H9 (cell line): ENCODE data around the gene CADPS. TPM values are rescaled to one million over a fixed set of nuclear protein-coding genes. Genes with fewer than 3 reads are reported as not detected.
A peak's percentile ranks its signal among the peaks of the same experiment; 100 is the strongest.

Experiments used
- DNase-seq: peaks from one replicate; pipeline ENCODE4 v3.0.0-alpha.2; 2017
- H2AFZ ChIP-seq: one replicate; pipeline ENCODE4 v1.6.1; 2013; ENCODE audit warnings: mild to moderate bottlenecking, low read length, control low read depth, moderate library complexity
- H2AK5ac ChIP-seq: 2 replicates; pipeline ENCODE4 v1.6.1; 2013; ENCODE audit warnings: low read length, control low read depth, mixed read lengths; ENCODE audit not compliant: insufficient read length
- H2BK120ac ChIP-seq: one replicate; pipeline ENCODE4 v1.6.1; 2013; ENCODE audit warnings: low read depth, mild to moderate bottlenecking, low read length, control low read depth, inconsistent platforms; ENCODE audit not compliant: poor library complexity, severe bottlenecking
- H2BK12ac ChIP-seq: 2 replicates; pipeline ENCODE4 v1.6.1; 2013; ENCODE audit warnings: low read length, control low read depth, mixed read lengths, low read depth; ENCODE audit not compliant: insufficient read length
- H2BK15ac ChIP-seq: 2 replicates; pipeline ENCODE4 v1.6.1; 2013; ENCODE audit warnings: low read depth, low read length, control low read depth
- H2BK20ac ChIP-seq: one replicate; pipeline ENCODE4 v1.6.1; 2013; ENCODE audit warnings: low read depth, mild to moderate bottlenecking, low read length, control low read depth, inconsistent platforms; ENCODE audit not compliant: poor library complexity, severe bottlenecking
- H2BK5ac ChIP-seq: 2 replicates; pipeline ENCODE4 v1.6.1; 2013; ENCODE audit warnings: low read length, control low read depth, mixed read lengths; ENCODE audit not compliant: insufficient read length
- H3K14ac ChIP-seq: 2 replicates; pipeline ENCODE4 v1.6.1; 2013; ENCODE audit warnings: low read length, control low read depth; ENCODE audit not compliant: insufficient read depth
- H3K18ac ChIP-seq: 2 replicates; pipeline ENCODE4 v1.6.1; 2013; ENCODE audit warnings: low read depth, mild to moderate bottlenecking, mixed read lengths, low read length, control low read depth; ENCODE audit not compliant: insufficient read length
- H3K23ac ChIP-seq: 2 replicates; pipeline ENCODE4 v1.6.1; 2013; ENCODE audit warnings: low read length, control low read depth, mixed read lengths, low read depth; ENCODE audit not compliant: insufficient read length
- H3K23me2 ChIP-seq: 2 replicates; pipeline ENCODE4 v1.6.1; 2013; ENCODE audit warnings: low read depth, mild to moderate bottlenecking, mixed read lengths, low read length, control low read depth; ENCODE audit not compliant: insufficient read length, poor library complexity, severe bottlenecking
- H3K27ac ChIP-seq: 2 replicates; pipeline ENCODE4 v1.5.1; 2013; ENCODE audit warnings: low read length, control low read depth, mixed read lengths, low read depth; ENCODE audit not compliant: insufficient read length
- H3K27me3 ChIP-seq: 2 replicates; pipeline ENCODE4 v1.6.1; 2013; ENCODE audit warnings: low read length, control low read depth, inconsistent platforms; ENCODE audit not compliant: insufficient read depth
- H3K4ac ChIP-seq: 2 replicates; pipeline ENCODE4 v1.6.1; 2013; ENCODE audit warnings: low read depth, mild to moderate bottlenecking, control low read depth, inconsistent platforms, low read length, moderate library complexity
- H3K4me1 ChIP-seq: 2 replicates; pipeline ENCODE4 v1.6.1; 2013; ENCODE audit warnings: low read length, control low read depth, inconsistent platforms; ENCODE audit not compliant: insufficient read depth
- H3K4me2 ChIP-seq: 2 replicates; pipeline ENCODE4 v1.6.1; 2013; ENCODE audit warnings: low read length, control low read depth, mixed read lengths; ENCODE audit not compliant: insufficient read length, insufficient read depth
- H3K56ac ChIP-seq: 2 replicates; pipeline ENCODE4 v1.6.1; 2013; ENCODE audit warnings: low read depth, mild to moderate bottlenecking, mixed read lengths, low read length, control low read depth; ENCODE audit not compliant: insufficient read length
- H3K79me1 ChIP-seq: 2 replicates; pipeline ENCODE4 v1.6.1; 2013; ENCODE audit warnings: low read depth, mild to moderate bottlenecking, moderate library complexity, low read length, control low read depth, inconsistent platforms; ENCODE audit not compliant: insufficient read depth, poor library complexity, severe bottlenecking
- H3K79me2 ChIP-seq: 2 replicates; pipeline ENCODE4 v1.6.1; 2013; ENCODE audit warnings: low read length, control low read depth, inconsistent platforms; ENCODE audit not compliant: insufficient read depth
- H3K9ac ChIP-seq: 2 replicates; pipeline ENCODE4 v1.6.1; 2013; ENCODE audit warnings: low read length, control low read depth, mixed read lengths; ENCODE audit not compliant: insufficient read length; ENCODE audit errors: extremely low read depth
- H3K9me3 ChIP-seq: one replicate; pipeline ENCODE4 v1.6.1; 2013; ENCODE audit warnings: low read depth, low read length, inconsistent platforms; ENCODE audit not compliant: control insufficient read depth
- H3T11ph ChIP-seq: one replicate; pipeline ENCODE4 v1.6.1; 2013; ENCODE audit warnings: mild to moderate bottlenecking, low read length, control low read depth, inconsistent platforms
- H4K20me1 ChIP-seq: one replicate; pipeline ENCODE4 v1.6.1; 2013; ENCODE audit not compliant: control insufficient read depth, insufficient read length, insufficient read depth
- H4K5ac ChIP-seq: 2 replicates; pipeline ENCODE4 v1.6.1; 2013; ENCODE audit warnings: low read depth, mild to moderate bottlenecking, mixed read lengths, low read length, control low read depth; ENCODE audit not compliant: insufficient read length
- H4K8ac ChIP-seq: replicated peaks from 2 replicates; pipeline ENCODE4 v1.6.1; 2013; ENCODE audit warnings: low read length, control low read depth, mixed read lengths, low read depth; ENCODE audit not compliant: insufficient read length
- H4K91ac ChIP-seq: 2 replicates; pipeline ENCODE4 v1.6.1; 2013; ENCODE audit warnings: low read depth, mild to moderate bottlenecking, moderate library complexity, mixed read lengths, low read length, control low read depth; ENCODE audit not compliant: insufficient read length
- H3K27ac Mint-ChIP-seq, 3 experiments: 2 replicates in 2 of 3; 3 replicates in 1 of 3; pipeline ENCODE4 v1.8.0; 2020 to 2021; ENCODE audit warnings: mixed read lengths in 3 of 3, mild to moderate bottlenecking in 1 of 3, moderate library complexity in 1 of 3
- H3K27me3 Mint-ChIP-seq: 2 replicates; pipeline ENCODE4 v1.8.0; 2021; ENCODE audit warnings: low read depth, mild to moderate bottlenecking, moderate library complexity, mixed read lengths
- H3K36me3 Mint-ChIP-seq, 3 experiments: 2 replicates in 2 of 3; 3 replicates in 1 of 3; pipeline ENCODE4 v1.8.0; 2020 to 2021; ENCODE audit warnings: low read depth in 3 of 3, mixed read lengths in 3 of 3; ENCODE audit not compliant: insufficient read depth in 1 of 3
- H3K4me1 Mint-ChIP-seq, 2 experiments: 2 replicates each; pipeline ENCODE4 v1.8.0; 2020; ENCODE audit warnings: mixed read lengths in 2 of 2
- H3K4me3 Mint-ChIP-seq, 2 experiments: 2 replicates in 1 of 2; 3 replicates in 1 of 2; pipeline ENCODE4 v1.8.0; 2020 to 2021; ENCODE audit warnings: mild to moderate bottlenecking in 2 of 2, mixed read lengths in 2 of 2, moderate library complexity in 1 of 2
- H3K9me3 Mint-ChIP-seq, 2 experiments: 2 replicates in 1 of 2; 3 replicates in 1 of 2; pipeline ENCODE4 v1.8.0; 2020; ENCODE audit warnings: mild to moderate bottlenecking in 2 of 2, mixed read lengths in 2 of 2, moderate library complexity in 1 of 2
- WGBS: extraction: QIAGEN DNeasy Blood & Tissue Kit; methylation state at CpG from one replicate; pipeline ENCODE4 v1.1.7; 2013; ENCODE audit warnings: missing lambda C conversion rate, low lambda C conversion rate, mixed read lengths; ENCODE audit not compliant: insufficient read length; ENCODE audit errors: extremely low coverage; 5-methylcytosine and 5-hydroxymethylcytosine counted together
- total RNA-seq: library from RNA; stranded (reverse); gene quantifications from 2 replicates; pipeline ENCODE4 v1.2.1, GENCODE V29; 2021
- TF ChIP-seq, protein P1 (sequence below): fragments of 200-600 bp; sonication (generic); conservative IDR thresholded peaks from 3 replicates; pipeline ENCODE4 v1.8.0; 2021; ENCODE audit warnings: antibody characterized with exemption, mild to moderate bottlenecking

CADPS gene
- total RNA-seq, 1 experiment from 2014 or later, result 6.6 TPM

DNA sequence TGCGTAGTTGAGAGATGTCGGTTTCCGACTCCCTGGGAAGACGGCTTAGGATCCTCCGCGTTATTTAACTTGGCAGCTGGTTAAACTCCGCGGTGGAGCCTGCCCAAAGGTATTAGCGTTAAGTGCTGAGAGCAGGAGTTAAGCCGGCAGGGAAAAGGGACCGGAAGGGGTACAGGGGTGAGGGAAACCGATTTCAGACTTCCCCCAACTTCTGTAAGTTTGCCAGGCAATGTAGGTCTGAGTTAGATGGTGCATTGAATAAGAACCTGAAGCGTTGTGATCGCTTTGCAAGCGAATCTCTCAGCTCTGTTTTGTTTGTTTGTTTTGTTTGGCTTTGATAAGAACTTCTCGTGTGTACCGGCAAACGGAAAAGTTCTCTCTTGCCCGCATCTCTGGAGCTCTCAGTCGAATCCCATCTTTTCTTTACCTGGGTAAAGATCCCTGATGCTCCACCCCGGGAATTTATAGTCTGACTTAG lies 495.9 kb downstream of the CADPS start:
- no peak overlapping the region for H3K18ac ChIP-seq
- peak; percentile 66 for DNase-seq
- H4K8ac ChIP-seq, result no peak overlapping the region
- H3K27me3 Mint-ChIP-seq, result peaks cover 100% of the 10 kb centered on the region
- H3K27me3 ChIP-seq, result peaks cover 78% of the 10 kb centered on the region
- H2BK15ac ChIP-seq, result no peak overlapping the region
- H3K4me1 ChIP-seq, result no peaks in the 10 kb centered on the region; the same call in 1 of the 2 replicates
- H4K20me1 ChIP-seq, result no peaks in the 10 kb centered on the region
- H4K91ac ChIP-seq, result no peak overlapping the region
- no peak overlapping the region for H4K5ac ChIP-seq
- H3K4me2 ChIP-seq, result peak overlapping the region; percentile 43
- H3K9ac ChIP-seq, result no peak overlapping the region
- H3K9me3 ChIP-seq, result no peaks in the 10 kb centered on the region
- peak overlapping the region in 1 of 2 experiments; percentile 69; a peak in 3 of 5 replicates for H3K4me3 Mint-ChIP-seq
- H3K23ac ChIP-seq, result no peak overlapping the region
- H3K79me1 ChIP-seq, result no peaks in the 10 kb centered on the region
- TF ChIP-seq, protein P1, sequence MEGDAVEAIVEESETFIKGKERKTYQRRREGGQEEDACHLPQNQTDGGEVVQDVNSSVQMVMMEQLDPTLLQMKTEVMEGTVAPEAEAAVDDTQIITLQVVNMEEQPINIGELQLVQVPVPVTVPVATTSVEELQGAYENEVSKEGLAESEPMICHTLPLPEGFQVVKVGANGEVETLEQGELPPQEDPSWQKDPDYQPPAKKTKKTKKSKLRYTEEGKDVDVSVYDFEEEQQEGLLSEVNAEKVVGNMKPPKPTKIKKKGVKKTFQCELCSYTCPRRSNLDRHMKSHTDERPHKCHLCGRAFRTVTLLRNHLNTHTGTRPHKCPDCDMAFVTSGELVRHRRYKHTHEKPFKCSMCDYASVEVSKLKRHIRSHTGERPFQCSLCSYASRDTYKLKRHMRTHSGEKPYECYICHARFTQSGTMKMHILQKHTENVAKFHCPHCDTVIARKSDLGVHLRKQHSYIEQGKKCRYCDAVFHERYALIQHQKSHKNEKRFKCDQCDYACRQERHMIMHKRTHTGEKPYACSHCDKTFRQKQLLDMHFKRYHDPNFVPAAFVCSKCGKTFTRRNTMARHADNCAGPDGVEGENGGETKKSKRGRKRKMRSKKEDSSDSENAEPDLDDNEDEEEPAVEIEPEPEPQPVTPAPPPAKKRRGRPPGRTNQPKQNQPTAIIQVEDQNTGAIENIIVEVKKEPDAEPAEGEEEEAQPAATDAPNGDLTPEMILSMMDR, result no peak
- H3T11ph ChIP-seq, result no peak overlapping the region
- no peak overlapping the region for H2BK120ac ChIP-seq
- WGBS, result no CpG with 5 or more reads among the region's 21 CpGs
- no peak overlapping the region for H2AK5ac ChIP-seq
- H2BK5ac ChIP-seq, result no peak overlapping the region
- peaks cover 7% of the 10 kb centered on the region for H3K23me2 ChIP-seq
- H3K4ac ChIP-seq, result no peak overlapping the region
- H3K4me1 Mint-ChIP-seq, result peaks cover 34 to 53% of the 10 kb centered on the region in 2 experiments
- no peaks in the 10 kb centered on the region for H3K79me2 ChIP-seq
- no peak overlapping the region for H2BK12ac ChIP-seq
- H3K36me3 Mint-ChIP-seq, result no peaks in the 10 kb centered on the region; a peak in 2 of 7 replicates
- H3K56ac ChIP-seq, result no peak overlapping the region
- H3K14ac ChIP-seq, result no peak overlapping the region
- no peak overlapping the region for H2BK20ac ChIP-seq
- peaks cover 0 to 10% of the 10 kb centered on the region in 2 experiments; a peak in 2 of 5 replicates for H3K9me3 Mint-ChIP-seq
- H3K27ac ChIP-seq, result no peak overlapping the region
- no peak overlapping the region for H2AFZ ChIP-seq
- no peak overlapping the region for H3K27ac Mint-ChIP-seq
